Stimulated activated CD8-positive, alpha-beta memory T cell treated with anti-CD3 and anti-CD28 coated beads, Interleukin-15, amount 100 ng/mL, for 48 hours (primary cell): ENCODE results near the gene ZXDC.
A peak's percentile ranks its signal among the peaks of the same experiment; 100 is the strongest.

ENCODE experiments used
- DNase-seq, 2 donors: peaks; one replicate each; pipeline ENCODE4 v3.0.0-alpha.2; 2020; ENCODE audit warnings: low read depth in 2 of 2

The ZXDC gene

GRCh38 chr3:126490619-126491018 is 14.9 kb upstream of the ZXDC start:
- DNase-seq: no peak

GRCh38 chr3:126488886-126489569 is 13.3 kb upstream of the ZXDC start:
- DNase-seq: no peak

GRCh38 chr3:126488185-126488584 is 12.5 kb upstream of the ZXDC start:
- no peak for DNase-seq

GRCh38 chr3:126487151-126487771 is 11.6 kb upstream of the ZXDC start:
- DNase-seq: no peak

- DNase-seq: no peak
Observed at GRCh38 chr3:126486360-126486847, 10.7 kb upstream of the ZXDC start.

GRCh38 chr3:126485956-126486355 is 10.3 kb upstream of the ZXDC start:
- DNase-seq: no peak

- no peak for DNase-seq
Observed at GRCh38 chr3:126485176-126485897, 9.6 kb upstream of the ZXDC start.

GRCh38 chr3:126484662-126485061 is 9.0 kb upstream of the ZXDC start:
- no peak for DNase-seq

GRCh38 chr3:126484148-126484547 is 8.5 kb upstream of the ZXDC start:
- DNase-seq: no peak

GRCh38 chr3:126483321-126483761 is 7.7 kb upstream of the ZXDC start:
- DNase-seq: no peak

- no peak for DNase-seq
Observed at GRCh38 chr3:126482503-126483255, 7.0 kb upstream of the ZXDC start.

GRCh38 chr3:126481808-126482502 is 6.3 kb upstream of the ZXDC start:
- DNase-seq: no peak

GRCh38 chr3:126480861-126481260 is 5.2 kb upstream of the ZXDC start:
- no peak for DNase-seq

- DNase-seq: no peak
Observed at GRCh38 chr3:126480206-126480605, 4.5 kb upstream of the ZXDC start.

- DNase-seq: no peak
Observed at GRCh38 chr3:126479642-126480041, 4.0 kb upstream of the ZXDC start.

GRCh38 chr3:126478581-126479310 is 3.1 kb upstream of the ZXDC start:
- no peak for DNase-seq

GRCh38 chr3:126477061-126477380 is 1.3 kb upstream of the ZXDC start:
- no peak for DNase-seq

GRCh38 chr3:126476166-126477060 is 722 bp upstream of the ZXDC start:
- DNase-seq: peak in 1 of 2 donors; percentile 17

- peak; percentile 10 to 17 for DNase-seq
Observed at GRCh38 chr3:126474498-126475412, 936 bp downstream of the ZXDC start.
